CD1c-positive myeloid dendritic cell (primary cell): Measurements from ENCODE around the gene GNG12.
A peak's percentile ranks its signal among the peaks of the same experiment; 100 is the strongest.
"Not testable (repeated sequence)": the region's sequence is repeated elsewhere in the genome, so short reads cannot be mapped to it uniquely, and the experiment has no call there.

Experiments
- DNase-seq: peaks from one replicate; pipeline ENCODE4 v3.0.0-alpha.2; 2016; ENCODE audit errors: extremely low spot score

GNG12 gene

GRCh38 chr1:67733681-67734322, 99.5 kb downstream of the GNG12 start:
- no peak for DNase-seq

- DNase-seq = no peak
Observed at GRCh38 chr1:67732750-67733151, 100.5 kb downstream of the GNG12 start.

- DNase-seq = no peak
Observed at GRCh38 chr1:67731322-67731721, 101.9 kb downstream of the GNG12 start.

GRCh38 chr1:67730312-67730711, 103.0 kb downstream of the GNG12 start:
- not testable (repeated sequence) for DNase-seq

- DNase-seq = no peak
Observed at GRCh38 chr1:67729872-67730271, 103.4 kb downstream of the GNG12 start.

- peak; percentile 7 for DNase-seq
Observed at GRCh38 chr1:67726224-67726623, 107.0 kb downstream of the GNG12 start.

GRCh38 chr1:67724928-67725560, 108.2 kb downstream of the GNG12 start:
- no peak for DNase-seq

- DNase-seq = peak; percentile 58
Observed at GRCh38 chr1:67723620-67724019, 109.6 kb downstream of the GNG12 start.

GRCh38 chr1:67723126-67723525, 110.1 kb downstream of the GNG12 start:
- no peak for DNase-seq

GRCh38 chr1:67722292-67722944, 110.8 kb downstream of the GNG12 start:
- no peak for DNase-seq

GRCh38 chr1:67721650-67722291, 111.5 kb downstream of the GNG12 start:
- no peak for DNase-seq

- DNase-seq = no peak
Observed at GRCh38 chr1:67721112-67721511, 112.2 kb downstream of the GNG12 start.

- DNase-seq = no peak
Observed at GRCh38 chr1:67719329-67720196, 113.7 kb downstream of the GNG12 start.

GRCh38 chr1:67717876-67718275, 115.4 kb downstream of the GNG12 start:
- DNase-seq = no peak

GRCh38 chr1:67716800-67717199, 116.5 kb downstream of the GNG12 start:
- DNase-seq = no peak

- no peak for DNase-seq
Observed at GRCh38 chr1:67715819-67716218, 117.4 kb downstream of the GNG12 start.

- no peak for DNase-seq
Observed at GRCh38 chr1:67713057-67713846, 120.0 kb downstream of the GNG12 start.

GRCh38 chr1:67711855-67712212, 121.4 kb downstream of the GNG12 start:
- DNase-seq = no peak

- DNase-seq = no peak
Observed at GRCh38 chr1:67711158-67711854, 122.0 kb downstream of the GNG12 start.

- DNase-seq = no peak
Observed at GRCh38 chr1:67710417-67710816, 122.8 kb downstream of the GNG12 start.
